ENCODE measurements around the gene GAP43.

DNA sequence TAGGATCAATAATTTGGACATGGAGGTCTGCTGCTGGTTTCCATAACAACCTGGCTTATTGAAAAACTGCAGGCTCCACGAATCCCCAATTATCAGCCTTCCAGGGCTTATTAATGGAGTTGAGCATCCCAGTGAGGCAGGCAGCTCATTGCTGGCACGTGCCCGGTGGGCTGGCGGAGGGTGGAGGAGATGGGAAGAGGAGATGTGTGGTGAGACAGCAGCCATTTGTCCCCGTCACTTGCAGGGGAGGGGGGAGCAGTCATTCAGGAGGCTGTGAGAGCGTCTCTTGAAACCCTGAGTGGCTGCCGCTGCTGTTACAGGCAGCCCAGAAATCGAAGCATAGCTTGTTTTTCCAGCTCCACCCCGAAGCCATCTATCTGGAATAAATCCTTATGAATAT, 70.6 kb downstream of the GAP43 start:
- TF ChIP-seq POLR2AphosphoS5 (IDR thresholded peaks at IDR 0.05) (no peak), CTCF (IDR thresholded peaks at IDR 0.05) (no peak), POLR2A (IDR thresholded peaks at IDR 0.05) (no peak), EP300 (IDR thresholded peaks at IDR 0.05) (no peak)
